ENCODE data around the gene SIPA1L3. TPM values are rescaled to one million over a fixed set of nuclear protein-coding genes. Genes with fewer than 3 reads are reported as not detected.
"Not testable (repeated sequence)": the region's sequence is repeated elsewhere in the genome, so short reads cannot be mapped to it uniquely, and the experiment has no call there.

The SIPA1L3 gene
- total and polyA plus RNA-seq, 2 donors from 2014 or later, result 5.8 to 61.7 TPM

GRCh38 chr19:38223617-38224013 lies 316.6 kb downstream of the SIPA1L3 start:
- intact Hi-C loops (cut with DNase I), result no loop called here
- FAIRE-seq, result no peak
- H3K9me3 ChIP-seq (ENCODE audit: control insufficient read depth in 2 of 3, insufficient read depth in 1 of 3, low read length in 3 of 3), result no peaks in the 10 kb centered on the region
- H3K27ac ChIP-seq (ENCODE audit: low read depth in 2 of 2, low read length in 2 of 2), result no peak overlapping the region
- no peak for TF ChIP-seq CTCF (IDR thresholded peaks at IDR 0.05; ENCODE audit: borderline replicate concordance, extremely low read depth, insufficient read depth)
- no peak overlapping the region for H3K4me3 ChIP-seq (ENCODE audit: low read length in 3 of 3)
- no peak overlapping the region for H3K9ac ChIP-seq (ENCODE audit: low read length in 3 of 3)
- H3K27me3 ChIP-seq (ENCODE audit: control insufficient read depth, insufficient read depth, low read length), result no peaks in the 10 kb centered on the region
- H3K36me3 ChIP-seq (ENCODE audit: control insufficient read depth in 2 of 3, insufficient read depth in 3 of 3, low read length in 3 of 3), result no peaks in the 10 kb centered on the region
- no peak for DNase-seq
- H3K4me1 ChIP-seq (ENCODE audit: control insufficient read depth in 2 of 3, insufficient read depth in 2 of 3, low read depth in 1 of 3, low read length in 3 of 3), result peaks cover 0 to 2% (median 0%) of the 10 kb centered on the region in 3 donors

- intact Hi-C loops (cut with DNase I), result no loop called here
- FAIRE-seq (no peak), DNase-seq (peak in 4 of 5 donors; percentile 75 to 90 (median 84))
- Histone ChIP-seq H3K9me3 (ENCODE audit: control insufficient read depth in 2 of 3, insufficient read depth in 1 of 3, low read length in 3 of 3) (no peaks in the 10 kb centered on the region), H3K27me3 (ENCODE audit: control insufficient read depth, insufficient read depth, low read length) (no peaks in the 10 kb centered on the region), H3K9ac (ENCODE audit: low read length in 3 of 3) (peak within 1 kb of the TSS in 1 of 3 donors; percentile 59), H3K36me3 (ENCODE audit: control insufficient read depth in 2 of 3, insufficient read depth in 3 of 3, low read length in 3 of 3) (no peaks in the 10 kb centered on the region), H3K4me3 (ENCODE audit: low read length in 3 of 3) (peak within 1 kb of the TSS in 1 of 3 donors; percentile 74), H3K4me1 (ENCODE audit: control insufficient read depth in 2 of 3, insufficient read depth in 2 of 3, low read depth in 1 of 3, low read length in 3 of 3) (peaks cover 0 to 4% (median 0%) of the 10 kb centered on the region in 3 donors), H3K27ac (ENCODE audit: low read depth in 2 of 2, low read length in 2 of 2) (no peak within 1 kb of the TSS)
- no peak for TF ChIP-seq CTCF (IDR thresholded peaks at IDR 0.05; ENCODE audit: borderline replicate concordance, extremely low read depth, insufficient read depth)
These were observed 317.2 kb downstream of the SIPA1L3 start, which contains the start of gene DPF1 for GRCh38 chr19:38224014-38224862. Gene DPF1 (minus strand): TSS chr19:38224222. CDS start chr19:38224142, 80 bp downstream.

- H3K9ac ChIP-seq (ENCODE audit: low read length in 3 of 3); H3K4me1 ChIP-seq (ENCODE audit: control insufficient read depth in 2 of 3, insufficient read depth in 2 of 3, low read depth in 1 of 3, low read length in 3 of 3); H3K36me3 ChIP-seq (ENCODE audit: control insufficient read depth in 2 of 3, insufficient read depth in 3 of 3, low read length in 3 of 3); FAIRE-seq; H3K4me3 ChIP-seq (ENCODE audit: low read length in 3 of 3); DNase-seq; H3K9me3 ChIP-seq (ENCODE audit: control insufficient read depth in 2 of 3, insufficient read depth in 1 of 3, low read length in 3 of 3); H3K27ac ChIP-seq (ENCODE audit: low read depth in 2 of 2, low read length in 2 of 2); H3K27me3 ChIP-seq (ENCODE audit: control insufficient read depth, insufficient read depth, low read length); intact Hi-C loops (cut with DNase I): not testable (repeated sequence)
These were observed 317.8 kb downstream of the SIPA1L3 start for GRCh38 chr19:38224863-38225218.

GRCh38 chr19:38227287-38228004 lies 320.4 kb downstream of the SIPA1L3 start:
- intact Hi-C loops (cut with DNase I), result no loop called here
- Histone ChIP-seq H3K4me3 (ENCODE audit: low read length in 3 of 3) (no peak overlapping the region), H3K9ac (ENCODE audit: low read length in 3 of 3) (no peak overlapping the region), H3K27ac (ENCODE audit: low read depth in 2 of 2, low read length in 2 of 2) (no peak overlapping the region), H3K36me3 (ENCODE audit: control insufficient read depth in 2 of 3, insufficient read depth in 3 of 3, low read length in 3 of 3) (no peaks in the 10 kb centered on the region), H3K9me3 (ENCODE audit: control insufficient read depth in 2 of 3, insufficient read depth in 1 of 3, low read length in 3 of 3) (no peaks in the 10 kb centered on the region), H3K27me3 (ENCODE audit: control insufficient read depth, insufficient read depth, low read length) (no peaks in the 10 kb centered on the region), H3K4me1 (ENCODE audit: control insufficient read depth in 2 of 3, insufficient read depth in 2 of 3, low read depth in 1 of 3, low read length in 3 of 3) (peaks cover 0 to 4% (median 0%) of the 10 kb centered on the region in 3 donors)
- TF ChIP-seq CTCF (IDR thresholded peaks at IDR 0.05; ENCODE audit: borderline replicate concordance, extremely low read depth, insufficient read depth), result no peak
- no peak for DNase-seq
- FAIRE-seq, result no peak
